Lung (tissue), 12 donors: ENCODE measurements around the gene KCNK1. TPM values are rescaled to one million over a fixed set of nuclear protein-coding genes. Genes with fewer than 3 reads are reported as not detected.

Experiments
- ATAC-seq: fragments of 200-7000 bp; cut with Tn5 transposase; one replicate; pipeline ENCODE4 v1.9.1; 2020; ENCODE audit warnings: moderate number of reproducible peaks; ENCODE audit not compliant: insufficient read depth, low FRiP score
- DNase-seq, 3 donors: peaks; one replicate each; pipeline ENCODE4 v3.0.0-alpha.2; 2013 to 2017
- H3K27ac ChIP-seq, 2 donors: one replicate each; pipeline ENCODE4 v1.5.1; 2013; ENCODE audit warnings: mild to moderate bottlenecking in 2 of 2, moderate library complexity in 2 of 2, control low read depth in 1 of 2, inconsistent platforms in 1 of 2, low read depth in 1 of 2, low read length in 1 of 2
- H3K27me3 ChIP-seq, 3 donors: one replicate each; pipeline ENCODE4 v1.5.1; 2013; ENCODE audit warnings: low read length in 2 of 3; ENCODE audit not compliant: control insufficient read depth in 3 of 3, insufficient read depth in 3 of 3
- H3K36me3 ChIP-seq, 4 donors: one replicate each; pipeline ENCODE4 v1.5.1; 2013; ENCODE audit warnings: low read length in 4 of 4, mild to moderate bottlenecking in 1 of 4, moderate library complexity in 1 of 4; ENCODE audit not compliant: control insufficient read depth in 4 of 4, insufficient read depth in 4 of 4
- H3K4me1 ChIP-seq, 5 donors: one replicate each; pipeline ENCODE4 v1.5.1; 2013; ENCODE audit warnings: low read length in 5 of 5, mild to moderate bottlenecking in 2 of 5, moderate library complexity in 1 of 5; ENCODE audit not compliant: control insufficient read depth in 5 of 5, insufficient read depth in 5 of 5
- H3K4me3 ChIP-seq: one replicate; pipeline ENCODE4 v1.5.1; 2013; ENCODE audit warnings: mild to moderate bottlenecking, control low read depth, moderate library complexity
- H3K9ac ChIP-seq, 2 donors: one replicate each; pipeline ENCODE4 v1.5.1; 2013; ENCODE audit warnings: low read length in 2 of 2, control low read depth in 1 of 2; ENCODE audit not compliant: insufficient read depth in 1 of 2
- H3K9me3 ChIP-seq, 4 donors: one replicate each; pipeline ENCODE4 v1.5.1; 2013; ENCODE audit warnings: low read length in 3 of 4, mild to moderate bottlenecking in 1 of 4, moderate library complexity in 1 of 4; ENCODE audit not compliant: control insufficient read depth in 4 of 4, insufficient read depth in 3 of 4
- WGBS, 2 donors: extraction: QIAGEN DNeasy Blood & Tissue Kit; methylation state at CpG; one replicate each; pipeline ENCODE4 v1.1.7; 2013; 5-methylcytosine and 5-hydroxymethylcytosine counted together
- polyA plus RNA-seq, 2 donors: library from polyadenylated mRNA; stranded (reverse); fragments of 200-250 nt; gene quantifications; one replicate each; pipeline ENCODE4 v1.2.1, GENCODE V29; 2013
- total RNA-seq, 2 donors: library from RNA; depleted of rRNA in 1 of 2; stranded (reverse); fragments of >200 nt in 1 of 2; gene quantifications; one replicate each; pipeline ENCODE4 v1.2.1, GENCODE V29; 2014 to 2021
- TF ChIP-seq, protein P1 (sequence below): IDR thresholded peaks from 2 replicates; pipeline ENCODE4 v1.5.1; 2012; ENCODE audit warnings: mild to moderate bottlenecking; ENCODE audit errors: control extremely low read depth, extremely low read depth
- donor health status: control.
- donor health status: control.
- donor health status: Bipolar disorder and iron deficiency.
- donor health status: healthy.
- donor health status: DM: yes; HTN: yes; CAD: no.

KCNK1 gene
- total and polyA plus RNA-seq, 4 donors, result 8.9 to 13.1 (median 11.2) TPM

- H3K9me3 ChIP-seq, result no peaks in the 10 kb centered on the region
- H3K36me3 ChIP-seq, result no peaks in the 10 kb centered on the region
- WGBS, 2 donors, result 57 to 69% methylated on average over 6 of the region's 6 CpGs
- DNase-seq, result peak in 2 of 3 donors; percentile 3 to 45
- TF ChIP-seq, protein P1, sequence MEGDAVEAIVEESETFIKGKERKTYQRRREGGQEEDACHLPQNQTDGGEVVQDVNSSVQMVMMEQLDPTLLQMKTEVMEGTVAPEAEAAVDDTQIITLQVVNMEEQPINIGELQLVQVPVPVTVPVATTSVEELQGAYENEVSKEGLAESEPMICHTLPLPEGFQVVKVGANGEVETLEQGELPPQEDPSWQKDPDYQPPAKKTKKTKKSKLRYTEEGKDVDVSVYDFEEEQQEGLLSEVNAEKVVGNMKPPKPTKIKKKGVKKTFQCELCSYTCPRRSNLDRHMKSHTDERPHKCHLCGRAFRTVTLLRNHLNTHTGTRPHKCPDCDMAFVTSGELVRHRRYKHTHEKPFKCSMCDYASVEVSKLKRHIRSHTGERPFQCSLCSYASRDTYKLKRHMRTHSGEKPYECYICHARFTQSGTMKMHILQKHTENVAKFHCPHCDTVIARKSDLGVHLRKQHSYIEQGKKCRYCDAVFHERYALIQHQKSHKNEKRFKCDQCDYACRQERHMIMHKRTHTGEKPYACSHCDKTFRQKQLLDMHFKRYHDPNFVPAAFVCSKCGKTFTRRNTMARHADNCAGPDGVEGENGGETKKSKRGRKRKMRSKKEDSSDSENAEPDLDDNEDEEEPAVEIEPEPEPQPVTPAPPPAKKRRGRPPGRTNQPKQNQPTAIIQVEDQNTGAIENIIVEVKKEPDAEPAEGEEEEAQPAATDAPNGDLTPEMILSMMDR, result no peak
- no peak overlapping the region for H3K4me3 ChIP-seq
- peak overlapping the region in 1 of 2 donors; percentile 39 for H3K27ac ChIP-seq
- no peak overlapping the region for H3K9ac ChIP-seq
- H3K27me3 ChIP-seq, result no peaks in the 10 kb centered on the region
- H3K4me1 ChIP-seq, result peaks cover 0 to 5% (median 0%) of the 10 kb centered on the region in 5 donors
- ATAC-seq, result peak; percentile 42
Observed at GRCh38 chr1:233704170-233704897, 90.4 kb downstream of the KCNK1 start.

DNA sequence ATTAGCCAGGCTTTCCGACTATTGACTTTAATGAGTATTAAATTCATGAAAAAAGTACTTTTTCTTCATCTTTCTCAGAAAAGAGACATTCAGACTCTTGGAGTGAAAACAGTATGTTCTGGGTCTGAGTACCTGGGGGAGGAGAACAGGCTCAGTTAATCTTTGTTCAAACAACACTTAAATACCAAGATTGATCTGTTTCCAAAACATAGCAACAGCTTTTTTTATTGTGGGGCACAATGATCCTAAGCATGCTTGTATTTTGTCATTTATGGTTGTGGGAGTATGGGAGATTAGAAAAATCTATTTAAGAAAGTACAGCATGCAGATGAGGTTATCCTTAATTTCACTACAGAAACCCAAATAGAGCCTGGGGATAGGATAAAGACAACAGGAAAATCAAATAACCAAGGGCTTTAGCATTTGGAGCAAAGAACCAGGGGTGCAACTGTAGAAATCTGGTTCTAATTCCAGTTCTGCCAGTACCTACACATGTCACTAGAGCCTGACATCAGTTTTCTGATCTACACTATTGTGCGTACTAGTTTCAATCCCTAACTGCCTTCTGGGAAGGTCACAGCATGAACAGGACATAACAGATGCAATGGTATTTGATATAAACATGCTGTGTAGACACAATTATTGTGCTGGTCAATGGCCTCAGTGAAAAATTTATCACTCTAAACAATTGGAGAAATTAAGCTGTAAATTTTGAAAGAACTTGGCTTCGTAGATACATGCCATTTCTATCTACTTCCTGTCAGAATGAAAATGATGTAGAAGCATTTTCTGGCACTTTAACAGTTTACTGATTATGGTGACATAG lies 91.2 kb downstream of the KCNK1 start:
- no peak overlapping the region for H3K4me3 ChIP-seq
- no peak overlapping the region for H3K9ac ChIP-seq
- H3K27me3 ChIP-seq, result no peaks in the 10 kb centered on the region
- ATAC-seq, result no peak
- H3K27ac ChIP-seq, result no peak overlapping the region
- H3K9me3 ChIP-seq, result no peaks in the 10 kb centered on the region
- TF ChIP-seq, protein P1, result no peak
- H3K4me1 ChIP-seq, result peaks cover 0 to 5% (median 0%) of the 10 kb centered on the region in 5 donors
- H3K36me3 ChIP-seq, result no peaks in the 10 kb centered on the region
- DNase-seq, result no peak
- WGBS, 2 donors, result 62 to 74% methylated on average over 3 of the region's 3 CpGs

- TF ChIP-seq, protein P1, result no peak
- no peaks in the 10 kb centered on the region for H3K27me3 ChIP-seq
- DNase-seq, result no peak
- H3K36me3 ChIP-seq, result no peaks in the 10 kb centered on the region
- H3K9me3 ChIP-seq, result no peaks in the 10 kb centered on the region
- ATAC-seq, result peak; percentile 49
- peaks cover 0 to 5% (median 0%) of the 10 kb centered on the region in 5 donors for H3K4me1 ChIP-seq
- H3K27ac ChIP-seq, result peak overlapping the region in 1 of 2 donors; percentile 52
- no peak overlapping the region for H3K4me3 ChIP-seq
- H3K9ac ChIP-seq, result no peak overlapping the region
- WGBS, 2 donors, result 65 to 86% methylated on average over 4 of the region's 4 CpGs
Observed at GRCh38 chr1:233707153-233707879, 93.4 kb downstream of the KCNK1 start.
